Measurements from ENCODE around the gene TLR7. TPM values are rescaled to one million over a fixed set of nuclear protein-coding genes. Genes with fewer than 3 reads are reported as not detected.

The TLR7 gene
- total RNA-seq, 4 donors from 2014 or later: 0.49 to 1.8 (median 0.95) TPM; not detected in 1

- 13 to 54% methylated on average over 7 to 8 of the region's 8 CpGs for WGBS, 2 donors
- Histone ChIP-seq H3K36me3 (no peaks in the 10 kb centered on the region), H3K9me3 (no peaks in the 10 kb centered on the region), H3K27me3 (no peaks in the 10 kb centered on the region), H3K4me1 (no peaks in the 10 kb centered on the region), H3K27ac (no peak overlapping the region), H3K4me3 (no peak overlapping the region)
- TF ChIP-seq CTCF (IDR thresholded peaks at IDR 0.05) (no peak), POLR2A (IDR thresholded peaks at IDR 0.05) (no peak)
- no peak for DNase-seq
- intact Hi-C loops (cut with DNase I): no loop called here
Observed at GRCh38 chrX:12877386-12877785, 10.5 kb downstream of the TLR7 start.

GRCh38 chrX:12878536-12878935 lies 11.7 kb downstream of the TLR7 start:
- 17 to 40% methylated on average over 1 of the region's 1 CpG for WGBS, 2 donors
- Histone ChIP-seq H3K4me3 (no peak overlapping the region), H3K27ac (no peak overlapping the region), H3K9me3 (no peaks in the 10 kb centered on the region), H3K36me3 (no peaks in the 10 kb centered on the region), H3K27me3 (no peaks in the 10 kb centered on the region), H3K4me1 (no peaks in the 10 kb centered on the region)
- intact Hi-C loops (cut with DNase I): no loop called here
- TF ChIP-seq POLR2A (IDR thresholded peaks at IDR 0.05) (no peak), CTCF (IDR thresholded peaks at IDR 0.05) (no peak)
- DNase-seq: no peak

- Histone ChIP-seq H3K27me3 (no peaks in the 10 kb centered on the region), H3K27ac (no peak overlapping the region), H3K4me3 (no peak overlapping the region), H3K9me3 (no peaks in the 10 kb centered on the region), H3K4me1 (no peaks in the 10 kb centered on the region), H3K36me3 (no peaks in the 10 kb centered on the region)
- DNase-seq: no peak
- intact Hi-C loops (cut with DNase I): no loop called here
- TF ChIP-seq POLR2A (IDR thresholded peaks at IDR 0.05) (no peak), CTCF (IDR thresholded peaks at IDR 0.05) (no peak)
- 74 to 80% methylated on average over 2 of the region's 2 CpGs for WGBS, 2 donors
Observed at GRCh38 chrX:12881914-12882313, 15.0 kb downstream of the TLR7 start.

GRCh38 chrX:12885508-12885907 lies 18.6 kb downstream of the TLR7 start:
- TF ChIP-seq POLR2A (IDR thresholded peaks at IDR 0.05): no peak
- TF ChIP-seq CTCF (IDR thresholded peaks at IDR 0.05): no peak
- WGBS, 2 donors: 68 to 90% methylated on average over 2 to 5 of the region's 5 CpGs
- Histone ChIP-seq H3K4me1 (no peaks in the 10 kb centered on the region), H3K36me3 (no peaks in the 10 kb centered on the region), H3K27me3 (no peaks in the 10 kb centered on the region), H3K9me3 (no peaks in the 10 kb centered on the region), H3K27ac (no peak overlapping the region), H3K4me3 (no peak overlapping the region)
- no peak for DNase-seq
- intact Hi-C loops (cut with DNase I): no loop called here

GRCh38 chrX:12886545-12886944 lies 19.7 kb downstream of the TLR7 start:
- Histone ChIP-seq H3K36me3 (no peaks in the 10 kb centered on the region), H3K27me3 (no peaks in the 10 kb centered on the region), H3K4me3 (no peak overlapping the region), H3K4me1 (no peaks in the 10 kb centered on the region), H3K27ac (no peak overlapping the region), H3K9me3 (no peaks in the 10 kb centered on the region)
- TF ChIP-seq CTCF (IDR thresholded peaks at IDR 0.05): no peak
- TF ChIP-seq POLR2A (IDR thresholded peaks at IDR 0.05): no peak
- DNase-seq: no peak
- intact Hi-C loops (cut with DNase I): no loop called here
- WGBS, 2 donors: 80 to 82% methylated on average over 3 of the region's 3 CpGs

Measured in esophagus squamous epithelium (tissue), 5 donors.